Myocyte (in vitro differentiated cells): Measurements from ENCODE around the gene NTM. TPM values are rescaled to one million over a fixed set of nuclear protein-coding genes. Genes with fewer than 3 reads are reported as not detected.
"Not testable (repeated sequence)": the region's sequence is repeated elsewhere in the genome, so short reads cannot be mapped to it uniquely, and the experiment has no call there.

Experiments used
- DNase-seq: peaks from one replicate; pipeline ENCODE4 v3.0.0-alpha.2; 2012; ENCODE audit warnings: low read depth
- total RNA-seq: library from RNA; depleted of rRNA; stranded (reverse); fragments of >200 nt; gene quantifications from 2 replicates; pipeline ENCODE4 v1.2.3, GENCODE V29; 2014

The NTM gene
- total RNA-seq, 1 donor from 2014 or later: 41.5 TPM

- no peak for DNase-seq
Observed at GRCh38 chr11:131909426-131910177, 539.2 kb downstream of the NTM start.

- no peak for DNase-seq
Observed at GRCh38 chr11:131910178-131910522, 539.7 kb downstream of the NTM start.

- peak; percentile 65 for DNase-seq
Observed at GRCh38 chr11:131910523-131911387, 540.3 kb downstream of the NTM start.

- not testable (repeated sequence) for DNase-seq
Observed at GRCh38 chr11:131911388-131912032, 541.1 kb downstream of the NTM start.

- no peak for DNase-seq
Observed at GRCh38 chr11:131912134-131912533, 541.7 kb downstream of the NTM start.

- DNase-seq: no peak
Observed at GRCh38 chr11:131913267-131913666, 542.9 kb downstream of the NTM start.

GRCh38 chr11:131914361-131914774 lies 544.0 kb downstream of the NTM start:
- no peak for DNase-seq

- DNase-seq: peak; percentile 49
Observed at GRCh38 chr11:131916638-131917037, 546.2 kb downstream of the NTM start.

- DNase-seq: peak; percentile 28
Observed at GRCh38 chr11:131917634-131918384, 547.4 kb downstream of the NTM start.

- DNase-seq: no peak
Observed at GRCh38 chr11:131918663-131919062, 548.2 kb downstream of the NTM start.

GRCh38 chr11:131922220-131922619 lies 551.8 kb downstream of the NTM start:
- DNase-seq: no peak

- no peak for DNase-seq
Observed at GRCh38 chr11:131923309-131923708, 552.9 kb downstream of the NTM start.

GRCh38 chr11:131924001-131924400 lies 553.6 kb downstream of the NTM start:
- DNase-seq: peak; percentile 31

- no peak for DNase-seq
Observed at GRCh38 chr11:131924457-131925201, 554.2 kb downstream of the NTM start.

- no peak for DNase-seq
Observed at GRCh38 chr11:131925829-131926228, 555.4 kb downstream of the NTM start.

- DNase-seq: no peak
Observed at GRCh38 chr11:131928992-131929391, 558.6 kb downstream of the NTM start.

GRCh38 chr11:131932584-131933325 lies 562.3 kb downstream of the NTM start:
- no peak for DNase-seq

- DNase-seq: no peak
Observed at GRCh38 chr11:131934006-131934405, 563.6 kb downstream of the NTM start.

GRCh38 chr11:131938351-131938751 lies 567.9 kb downstream of the NTM start:
- DNase-seq: no peak

- no peak for DNase-seq
Observed at GRCh38 chr11:131940126-131940525, 569.7 kb downstream of the NTM start.
